Hematopoietic multipotent progenitor cell treated with erythropoietin and hydrocortisone succinate and interleukin-3 and kit ligand, for 8 days (in vitro differentiated cells): ENCODE results near the gene NPAS1.

Experiments used
- DNase-seq: peaks from one replicate; pipeline ENCODE4 v3.0.0-alpha.2; 2015

The NPAS1 gene, protein sequence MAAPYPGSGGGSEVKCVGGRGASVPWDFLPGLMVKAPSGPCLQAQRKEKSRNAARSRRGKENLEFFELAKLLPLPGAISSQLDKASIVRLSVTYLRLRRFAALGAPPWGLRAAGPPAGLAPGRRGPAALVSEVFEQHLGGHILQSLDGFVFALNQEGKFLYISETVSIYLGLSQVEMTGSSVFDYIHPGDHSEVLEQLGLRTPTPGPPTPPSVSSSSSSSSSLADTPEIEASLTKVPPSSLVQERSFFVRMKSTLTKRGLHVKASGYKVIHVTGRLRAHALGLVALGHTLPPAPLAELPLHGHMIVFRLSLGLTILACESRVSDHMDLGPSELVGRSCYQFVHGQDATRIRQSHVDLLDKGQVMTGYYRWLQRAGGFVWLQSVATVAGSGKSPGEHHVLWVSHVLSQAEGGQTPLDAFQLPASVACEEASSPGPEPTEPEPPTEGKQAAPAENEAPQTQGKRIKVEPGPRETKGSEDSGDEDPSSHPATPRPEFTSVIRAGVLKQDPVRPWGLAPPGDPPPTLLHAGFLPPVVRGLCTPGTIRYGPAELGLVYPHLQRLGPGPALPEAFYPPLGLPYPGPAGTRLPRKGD

GRCh38 chr19:47019431-47020041 lies at the start of gene NPAS1:
TSS of gene NPAS1 (plus strand) at chr19:47019837. CDS start at chr19:47021048, 1,211 bp downstream.
- no peak for DNase-seq

GRCh38 chr19:46970815-46971214 lies 48.8 kb upstream of the NPAS1 start:
- DNase-seq = no peak

DNA sequence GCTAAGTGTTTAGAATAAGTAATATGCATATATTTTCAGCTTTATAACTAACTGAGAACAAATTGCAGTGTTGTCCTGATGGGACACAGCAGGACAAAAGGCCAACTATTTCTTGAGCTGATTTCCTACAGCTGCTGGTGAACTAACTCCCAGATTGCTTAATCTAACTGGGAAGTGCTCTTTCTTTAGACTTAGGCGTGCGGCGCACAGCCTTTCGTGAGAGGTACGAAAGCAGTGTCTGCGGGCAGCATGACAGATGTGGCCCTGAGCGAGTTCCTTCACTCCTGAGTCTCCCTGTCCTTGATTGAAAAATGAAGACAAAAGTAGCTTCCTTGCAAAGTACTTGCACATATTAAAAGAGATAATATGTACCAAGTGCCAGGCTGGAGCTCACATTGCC lies 47.3 kb upstream of the NPAS1 start:
- DNase-seq = no peak

- DNase-seq = no peak
Measured at GRCh38 chr19:46974181-46974580, 45.5 kb upstream of the NPAS1 start.

DNA sequence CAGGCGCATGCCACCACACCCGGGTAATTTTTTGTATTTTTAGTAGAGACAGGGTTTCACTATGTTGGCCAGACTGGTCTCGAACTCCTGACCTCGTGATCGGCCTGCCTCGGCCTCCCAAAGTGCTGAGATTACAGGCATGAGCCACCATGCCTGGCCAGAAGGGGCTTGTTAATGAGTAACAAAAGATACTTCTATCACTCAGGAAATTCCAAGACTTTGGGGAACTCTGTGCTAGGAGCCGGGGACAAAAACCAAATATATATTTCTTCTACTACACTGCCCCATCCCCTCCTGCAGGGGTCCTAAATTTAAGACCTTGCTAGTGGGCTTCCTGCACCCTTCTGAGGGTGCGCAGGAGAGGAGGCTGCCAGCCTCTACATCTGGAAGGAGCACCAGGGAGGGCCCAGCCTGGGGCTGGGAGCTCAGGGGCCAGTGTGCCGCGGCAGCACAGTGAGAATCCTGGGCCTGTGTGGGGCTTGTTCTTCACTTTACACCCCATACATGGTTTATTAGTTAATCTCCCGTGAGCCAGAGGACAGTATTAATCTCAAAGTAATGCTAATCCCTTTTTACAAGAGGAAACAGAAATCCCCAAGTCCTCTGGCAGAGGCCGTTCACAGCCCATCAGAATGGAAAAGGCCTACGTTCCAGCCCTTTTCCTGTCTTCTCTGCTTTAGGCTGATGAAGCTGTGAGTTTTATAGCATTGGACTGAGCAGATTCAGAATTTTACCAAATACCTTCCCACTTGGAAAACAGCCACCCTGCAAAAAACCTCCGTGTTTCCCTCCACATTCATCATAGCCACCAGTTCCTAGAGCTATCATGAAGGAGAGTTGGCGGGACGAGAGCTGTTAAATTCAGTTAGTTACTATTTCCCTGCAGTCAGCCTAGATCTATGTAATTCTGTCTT lies 44.4 kb upstream of the NPAS1 start:
- no peak for DNase-seq

- DNase-seq = peak; percentile 68
Measured at GRCh38 chr19:46975925-46976782, 43.5 kb upstream of the NPAS1 start.

DNA sequence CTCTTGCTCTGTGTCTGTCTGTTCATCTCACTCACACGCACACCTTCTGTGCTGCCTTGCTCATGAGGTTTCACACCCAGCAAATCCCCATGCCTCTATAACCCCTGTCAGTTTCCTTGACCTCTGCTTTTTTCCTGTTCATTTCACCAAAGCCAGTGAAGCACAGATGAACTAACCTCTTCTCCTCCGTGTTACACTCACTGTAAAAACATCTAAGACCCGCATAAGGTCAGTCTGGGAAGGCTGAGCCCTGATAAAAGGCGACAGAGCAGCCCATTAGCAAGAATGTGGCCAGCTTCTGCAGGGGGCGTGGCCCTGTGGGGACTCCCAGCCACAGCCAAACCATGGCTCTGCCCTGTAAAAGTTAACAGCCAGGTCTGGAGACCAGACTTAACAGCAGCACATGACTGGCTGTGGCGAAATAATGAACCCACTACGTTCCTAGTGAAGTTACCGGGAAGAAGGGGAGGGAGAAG lies 42.8 kb upstream of the NPAS1 start:
- peak; percentile 65 for DNase-seq

DNA sequence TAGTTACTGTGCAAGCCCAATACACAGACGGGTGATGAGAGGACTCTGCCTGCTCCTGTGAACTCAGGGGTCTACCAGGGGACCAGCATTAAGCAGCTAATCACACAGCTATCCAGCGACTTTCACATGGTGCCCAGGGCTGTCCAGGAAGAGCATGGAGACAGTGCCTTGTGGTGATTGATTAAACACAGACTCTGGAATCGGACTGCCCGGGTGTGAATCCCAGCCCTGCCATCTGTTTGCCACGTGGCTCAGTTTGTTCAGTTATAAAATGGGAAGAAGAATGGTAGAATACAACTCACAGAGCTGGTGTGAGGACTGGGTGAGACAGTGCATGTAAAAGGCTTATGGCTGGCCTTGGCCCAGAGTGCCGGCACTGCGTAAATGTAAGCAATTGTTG lies 42.1 kb upstream of the NPAS1 start:
- no peak for DNase-seq

DNA sequence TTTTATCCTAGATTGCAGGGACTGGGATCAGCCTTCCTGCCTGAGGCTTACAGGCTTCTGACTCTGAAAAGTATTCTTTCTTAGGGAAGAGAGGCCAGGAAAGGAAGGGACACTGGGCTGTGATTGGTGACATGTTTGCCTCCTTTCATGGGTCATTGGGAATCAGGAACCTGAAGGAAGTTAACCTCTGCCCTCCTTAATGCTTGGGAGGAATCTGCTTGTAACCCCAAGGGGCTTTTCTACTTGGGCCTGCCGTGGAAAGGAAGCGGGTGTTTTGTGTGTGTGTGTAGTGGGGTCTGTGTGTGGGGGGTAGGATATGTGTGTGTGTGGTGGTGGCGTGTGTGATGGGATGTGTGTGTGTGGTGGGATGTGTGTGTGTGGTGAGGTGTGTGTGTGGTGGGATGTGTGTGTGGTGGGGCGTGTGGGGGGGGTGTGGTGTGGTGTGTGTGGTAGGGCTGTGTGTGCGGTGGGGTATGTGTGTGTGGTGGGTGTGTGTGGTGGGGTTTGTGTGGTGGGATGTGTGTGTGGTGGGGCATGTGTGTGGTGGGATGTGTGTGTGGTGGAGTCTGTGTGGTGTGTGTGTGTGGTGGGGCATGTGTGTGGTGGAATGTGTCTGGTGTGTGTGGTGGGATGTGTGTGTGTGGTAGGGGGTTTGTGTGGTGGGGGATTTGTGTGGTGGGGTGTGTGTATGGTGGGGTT lies 41.3 kb upstream of the NPAS1 start:
- DNase-seq = no peak

DNA sequence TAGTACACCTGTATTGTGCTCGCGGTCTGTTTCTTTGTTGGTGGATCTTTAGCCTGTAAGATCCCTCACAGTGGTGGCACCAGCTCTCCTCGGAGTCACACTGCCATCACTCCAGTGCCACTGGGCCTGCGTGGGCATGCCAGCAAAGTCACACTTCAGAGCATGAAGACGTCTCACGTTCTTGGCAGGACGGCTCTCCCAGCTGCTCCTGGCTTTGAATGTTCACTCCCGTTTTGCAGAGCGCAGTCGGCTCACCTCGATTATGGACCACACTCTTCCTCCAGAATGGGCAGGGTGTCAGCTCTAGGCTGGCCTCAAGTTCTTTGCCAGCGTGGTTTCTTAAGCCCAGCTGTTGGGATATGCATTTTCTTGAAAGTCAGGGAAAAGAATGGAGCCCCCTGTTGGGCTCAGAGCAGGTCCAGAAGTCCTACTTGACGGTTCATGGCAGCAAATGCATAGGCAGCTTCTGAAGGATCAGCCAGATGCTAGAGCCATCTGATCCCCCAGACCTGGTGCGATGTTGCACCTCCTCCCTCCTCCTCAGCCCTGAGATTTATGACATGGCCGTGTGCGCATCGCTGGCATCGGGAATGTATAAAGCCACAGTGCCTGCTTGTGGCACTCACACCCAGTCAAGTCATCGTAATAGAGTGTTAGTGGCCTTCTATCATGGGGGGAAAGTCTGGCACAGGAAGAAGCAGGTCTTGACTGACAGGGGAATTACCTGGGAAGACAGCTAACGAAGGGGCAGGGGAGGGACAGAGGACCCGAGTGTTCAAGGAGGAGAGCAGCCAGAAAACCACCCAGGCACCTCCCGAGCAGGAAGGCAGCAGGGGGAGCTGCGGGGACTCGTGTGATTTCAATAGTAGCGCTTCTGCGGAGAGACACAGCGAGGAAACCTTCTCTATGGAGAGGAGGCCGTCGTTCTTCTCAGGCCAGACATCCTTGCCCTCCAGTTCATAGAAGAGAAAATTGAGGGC lies 40.2 kb upstream of the NPAS1 start:
- no peak for DNase-seq

- DNase-seq = no peak
Measured at GRCh38 chr19:46980761-46981160, 38.9 kb upstream of the NPAS1 start.

DNA sequence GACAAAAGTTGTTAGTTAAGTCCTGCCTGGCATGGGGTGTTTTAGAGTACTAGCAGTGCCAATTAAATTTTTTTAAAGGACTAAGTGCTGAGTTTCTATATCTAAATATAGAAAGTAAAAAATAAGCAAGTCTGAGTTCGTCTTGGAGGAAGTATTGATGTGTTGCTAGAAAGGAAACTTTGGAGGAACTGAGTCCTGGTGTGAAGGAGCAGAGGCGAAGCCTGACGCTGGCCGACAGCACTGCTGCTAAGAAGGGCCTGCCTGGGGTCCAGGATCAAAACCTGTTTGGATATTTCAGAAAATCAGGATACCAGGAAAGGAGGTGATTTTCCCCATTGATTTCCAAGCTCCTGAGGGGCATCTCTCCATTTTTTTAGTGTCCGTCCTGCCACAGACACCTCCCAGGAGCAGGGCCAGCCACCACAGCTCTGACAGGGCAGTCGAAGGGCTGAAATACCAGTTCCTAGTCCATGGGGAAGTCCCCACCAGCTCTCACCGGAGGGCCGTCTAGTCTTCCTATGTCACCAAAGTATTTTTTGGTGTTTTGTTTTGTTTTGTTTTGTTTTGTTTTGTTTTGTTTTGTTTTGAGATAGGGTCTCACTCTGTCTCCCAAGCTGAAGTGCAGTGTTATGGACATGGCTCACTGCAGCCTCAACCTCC lies 38.2 kb upstream of the NPAS1 start:
- DNase-seq = no peak

GRCh38 chr19:46983097-46983496 lies 36.5 kb upstream of the NPAS1 start:
- no peak for DNase-seq

DNA sequence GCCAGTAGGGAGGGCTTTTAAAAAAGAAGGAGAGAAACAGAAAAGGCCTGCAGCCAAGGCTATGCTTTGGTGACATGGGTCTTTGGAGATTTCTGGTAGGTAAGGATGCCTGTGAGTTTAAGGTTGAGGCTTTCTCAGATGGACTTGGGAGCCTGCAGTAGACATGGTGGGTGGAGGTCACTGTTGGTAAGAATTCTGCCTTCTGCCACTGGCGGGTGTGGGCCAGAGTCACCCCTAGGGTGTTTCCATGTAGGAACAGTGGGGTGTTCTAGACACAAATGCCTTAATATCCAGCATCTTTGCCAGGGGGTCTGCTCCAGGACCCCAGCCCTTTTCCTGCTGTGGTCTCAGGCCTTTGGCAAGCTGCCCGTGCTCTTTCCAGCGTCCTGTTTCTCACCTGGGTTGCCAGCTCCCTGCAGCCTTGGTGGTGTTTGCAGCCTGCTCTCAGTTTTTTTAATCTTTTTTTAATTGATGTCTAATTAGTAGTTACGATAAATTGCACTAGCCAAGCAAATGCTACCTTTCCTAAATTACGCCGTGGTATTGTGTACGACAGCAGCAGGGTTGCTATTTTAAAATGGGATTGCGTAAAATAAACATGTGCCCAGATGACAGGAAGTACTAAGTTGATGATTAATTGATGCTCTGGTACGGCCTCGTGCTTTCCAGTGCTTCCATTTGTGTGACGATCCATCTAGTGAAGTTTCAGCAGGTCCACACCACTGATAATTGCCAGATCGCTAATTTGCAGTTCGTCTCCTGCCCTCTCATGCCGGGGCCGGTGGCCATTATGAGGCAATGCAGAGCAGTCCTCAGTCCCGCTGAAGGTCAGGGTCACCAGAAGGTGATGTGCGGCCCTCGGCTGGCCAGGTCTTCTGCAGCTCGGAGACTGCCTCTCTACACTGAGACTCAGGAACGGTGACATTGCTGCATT lies 35.3 kb upstream of the NPAS1 start:
- no peak for DNase-seq

DNA sequence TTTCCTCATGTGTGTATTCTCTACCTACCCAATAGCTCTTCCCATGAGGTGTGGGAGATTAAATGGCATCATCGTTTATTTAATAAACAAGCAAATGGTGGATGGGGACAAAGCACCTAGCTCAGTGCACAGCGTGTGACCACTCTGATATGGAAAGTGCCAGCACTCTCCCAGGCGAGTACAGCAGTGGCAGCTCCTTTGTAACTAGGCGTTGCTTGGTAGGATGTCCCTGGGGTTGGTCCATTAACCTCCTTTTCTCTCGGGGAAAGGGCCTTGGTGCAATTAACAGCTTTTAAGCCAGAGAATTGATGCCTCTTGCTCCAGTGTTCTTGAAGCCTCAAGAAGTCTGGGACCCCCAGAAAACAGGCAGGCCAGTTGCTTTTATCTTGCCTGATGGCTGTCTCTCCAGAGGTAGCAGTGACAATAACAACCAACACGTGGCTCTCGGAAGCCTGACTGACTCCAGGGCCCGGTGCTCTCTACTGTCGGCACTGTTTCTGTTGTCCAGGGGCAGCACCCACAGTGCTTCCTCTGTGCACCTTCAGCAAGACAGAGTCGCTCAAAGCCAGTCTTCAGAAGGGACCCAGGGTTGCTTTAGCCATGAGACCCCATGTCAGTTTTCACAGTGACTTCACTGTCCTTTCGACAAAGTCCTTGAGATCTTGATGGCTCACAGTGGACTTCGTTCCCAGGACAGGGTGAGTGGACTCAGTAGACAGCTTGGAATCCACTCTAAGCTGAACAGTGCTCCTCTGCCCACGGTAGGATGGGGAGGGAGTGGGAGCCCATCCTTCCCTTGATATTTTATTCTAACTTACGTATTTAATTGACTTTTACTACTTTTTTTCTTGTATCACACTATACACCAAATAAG lies 33.9 kb upstream of the NPAS1 start:
- DNase-seq = no peak

DNA sequence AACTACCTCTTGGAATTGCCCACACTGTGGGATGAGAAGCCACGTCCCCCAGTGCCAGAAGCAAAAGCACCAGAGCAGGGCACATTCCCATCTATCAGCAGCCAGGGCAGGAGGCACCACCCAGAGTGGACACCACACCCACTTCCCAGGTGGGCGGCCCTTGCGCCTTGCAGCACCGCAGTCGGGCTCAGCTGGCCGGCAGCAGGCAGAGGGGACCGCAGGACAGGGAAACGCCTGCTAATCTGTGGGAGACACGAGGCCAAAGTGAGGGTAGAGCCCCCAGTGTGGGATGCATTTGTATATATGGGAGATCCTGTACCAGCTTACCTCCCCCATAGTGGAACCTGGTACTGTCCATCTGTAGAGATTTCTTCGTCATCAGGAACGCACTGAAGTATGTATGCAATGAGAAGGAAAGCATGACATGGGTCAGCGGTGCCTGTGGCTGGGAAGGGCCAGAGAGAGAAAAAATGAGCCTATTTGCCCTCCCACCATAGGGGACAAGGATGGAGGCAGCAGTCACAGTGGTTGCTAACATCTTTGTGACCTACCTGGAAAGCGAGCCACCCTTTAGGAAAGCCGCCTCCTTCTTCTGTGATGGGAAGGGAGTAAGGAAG lies 30.9 kb upstream of the NPAS1 start:
- no peak for DNase-seq
